Tibial nerve (tissue), 4 donors: ENCODE data around the gene CIART. TPM values are rescaled to one million over a fixed set of nuclear protein-coding genes. Genes with fewer than 3 reads are reported as not detected.
"Not testable (repeated sequence)": the region's sequence is repeated elsewhere in the genome, so short reads cannot be mapped to it uniquely, and the experiment has no call there.

Experiments used
- DNase-seq, 2 donors: peaks; one replicate each; pipeline ENCODE4 v3.0.0-alpha.2; 2019; ENCODE audit warnings: low spot score in 2 of 2
- H3K27ac ChIP-seq, 4 donors: fragments of 200-600 bp; sonication (generic) in 3 of 4; one replicate each; pipeline ENCODE4 v1.5.1; 2017 to 2019; ENCODE audit warnings: mild to moderate bottlenecking in 1 of 4
- H3K27me3 ChIP-seq, 2 donors: fragments of 200-600 bp; sonication (generic) in 1 of 2; one replicate each; pipeline versions ENCODE4 v1.5.1 to v1.6.0; 2017 to 2019
- H3K36me3 ChIP-seq, 3 donors: fragments of 200-600 bp; sonication (generic); one replicate each; pipeline ENCODE4 v1.5.1; 2018 to 2019
- H3K4me1 ChIP-seq, 4 donors: fragments of 200-600 bp; sonication (generic) in 3 of 4; one replicate each; pipeline ENCODE4 v1.5.1; 2017 to 2019
- H3K4me3 ChIP-seq, 4 donors: fragments of 200-600 bp; sonication (generic) in 3 of 4; one replicate each; pipeline ENCODE4 v1.5.1; 2017 to 2019; ENCODE audit warnings: mild to moderate bottlenecking in 1 of 4, moderate library complexity in 1 of 4
- H3K9me3 ChIP-seq, 4 donors: fragments of 200-600 bp; sonication (generic) in 3 of 4; one replicate each; pipeline ENCODE4 v1.5.1; 2017 to 2019
- CTCF ChIP-seq, 5 experiments: fragments of 200-600 bp in 3 of 5; fragments of 450-650 bp in 2 of 5; sonication (generic) in 3 of 5; IDR thresholded peaks; one replicate each; pipeline ENCODE4 v1.5.1; 2016 to 2019; ENCODE audit warnings: antibody characterized with exemption in 5 of 5, mild to moderate bottlenecking in 3 of 5, moderate library complexity in 2 of 5
- EP300 ChIP-seq, 2 donors: sonication (generic); formaldehyde crosslinking; IDR thresholded peaks; one replicate each; pipeline ENCODE4 v1.6.1; 2017; ENCODE audit warnings: antibody characterized with exemption in 2 of 2, mild to moderate bottlenecking in 1 of 2
- POLR2A ChIP-seq, 2 donors: fragments of 450-650 bp; IDR thresholded peaks; one replicate each; pipeline ENCODE4 v1.6.1; 2017; ENCODE audit warnings: antibody characterized with exemption in 2 of 2, mild to moderate bottlenecking in 2 of 2, moderate library complexity in 2 of 2
- WGBS, 2 donors: methylation state at CpG; one replicate each; pipeline ENCODE4 v1.1.5; 2018; 5-methylcytosine and 5-hydroxymethylcytosine counted together
- total RNA-seq, 4 donors: library from RNA; depleted of rRNA; stranded (reverse); fragments of >200 nt; gene quantifications; one replicate each; pipeline ENCODE4 v1.1.0, GENCODE V29; 2016

Gene CIART
- total RNA-seq, result 10 to 100 TPM in 1 of 4 donors, 1 to 10 TPM in 3; 2.7 to 12.8 (median 6.4) TPM

- DNase-seq, result peak; percentile 92 to 96
- peaks cover 0 to 26% (median 9%) of the 10 kb centered on the region in 4 donors for H3K4me1 ChIP-seq
Measured at GRCh38 chr1:150281758-150282557, at the start of gene CIART. CIART (plus strand) TSS chr1:150282554; CDS start chr1:150283268, 714 bp downstream.

GRCh38 chr1:150232921-150233320 lies 49.4 kb upstream of the CIART start:
- peaks cover 0 to 32% (median 6%) of the 10 kb centered on the region in 3 donors for H3K36me3 ChIP-seq
- not testable (repeated sequence) for H3K27me3 ChIP-seq, H3K9me3 ChIP-seq, DNase-seq, H3K4me3 ChIP-seq
- H3K27ac ChIP-seq, result peak overlapping the region in 3 of 4 donors; percentile 98 to 100 (median 99)
- WGBS, 2 donors, result 94 to 95% methylated on average over 10 of the region's 10 CpGs
- peaks cover 0 to 20% (median 10%) of the 10 kb centered on the region in 4 donors for H3K4me1 ChIP-seq

More at GRCh38 chr1:150281758-150282557, at the start of gene CIART:
- Histone ChIP-seq H3K36me3 (peaks cover 0 to 24% (median 0%) of the 10 kb centered on the region in 3 donors), H3K27me3 (no peaks in the 10 kb centered on the region), H3K9me3 (no peaks in the 10 kb centered on the region), H3K27ac (peak within 1 kb of the TSS; percentile 78 to 90 (median 88)), H3K4me3 (peak within 1 kb of the TSS; percentile 40 to 68 (median 54))
- 1% methylated on average over 44 to 46 of the region's 46 CpGs for WGBS, 2 donors
- TF ChIP-seq POLR2A (IDR thresholded peaks at IDR 0.05) (no peak), CTCF (IDR thresholded peaks at IDR 0.05) (no peak), EP300 (IDR thresholded peaks at IDR 0.05) (peak; percentile 60 to 84)

GRCh38 chr1:150233359-150234308 lies 48.7 kb upstream of the CIART start:
- no peak for DNase-seq
- TF ChIP-seq EP300 (IDR thresholded peaks at IDR 0.05) (no peak), CTCF (IDR thresholded peaks at IDR 0.05) (no peak), POLR2A (IDR thresholded peaks at IDR 0.05) (no peak)
- H3K27ac ChIP-seq, result peak overlapping the region; percentile 94 to 100 (median 98)
- peak overlapping the region; percentile 62 to 100 (median 83) for H3K4me3 ChIP-seq
- no peaks in the 10 kb centered on the region for H3K9me3 ChIP-seq
- WGBS, 2 donors, result 9 to 11% methylated on average over 15 of the region's 15 CpGs
- H3K36me3 ChIP-seq, result peaks cover 0 to 24% (median 2%) of the 10 kb centered on the region in 3 donors
- peaks cover 0 to 20% (median 10%) of the 10 kb centered on the region in 4 donors for H3K4me1 ChIP-seq
- H3K27me3 ChIP-seq, result no peaks in the 10 kb centered on the region

- DNase-seq, result peak in 1 of 2 donors; percentile 25
- Histone ChIP-seq H3K36me3 (peaks cover 0 to 20% (median 0%) of the 10 kb centered on the region in 3 donors), H3K4me1 (peaks cover 0 to 20% (median 10%) of the 10 kb centered on the region in 4 donors), H3K4me3 (peak overlapping the region; percentile 62 to 100 (median 83)), H3K27ac (peak overlapping the region; percentile 94 to 100 (median 98)), H3K9me3 (no peaks in the 10 kb centered on the region), H3K27me3 (no peaks in the 10 kb centered on the region)
- 1% methylated on average over 9 of the region's 9 CpGs for WGBS, 2 donors
- TF ChIP-seq EP300 (IDR thresholded peaks at IDR 0.05), result no peak
- no peak for TF ChIP-seq POLR2A (IDR thresholded peaks at IDR 0.05)
- no peak for TF ChIP-seq CTCF (IDR thresholded peaks at IDR 0.05)
Measured at GRCh38 chr1:150234309-150234565, 48.1 kb upstream of the CIART start.

- peak; percentile 63 to 73 for DNase-seq
- H3K9me3 ChIP-seq, result no peaks in the 10 kb centered on the region
- H3K27me3 ChIP-seq, result no peaks in the 10 kb centered on the region
- H3K36me3 ChIP-seq, result peaks cover 0 to 15% (median 0%) of the 10 kb centered on the region in 3 donors
- H3K27ac ChIP-seq, result peak overlapping the region; percentile 94 to 100 (median 98)
- TF ChIP-seq POLR2A (IDR thresholded peaks at IDR 0.05) (peak in 1 of 2 donors; percentile 62), EP300 (IDR thresholded peaks at IDR 0.05) (peak; percentile 28 to 91), CTCF (IDR thresholded peaks at IDR 0.05) (no peak)
- peaks cover 0 to 20% (median 10%) of the 10 kb centered on the region in 4 donors for H3K4me1 ChIP-seq
- WGBS, 2 donors, result 0% methylated on average over 48 to 59 of the region's 78 CpGs
- H3K4me3 ChIP-seq, result peak overlapping the region; percentile 62 to 100 (median 83)
Measured at GRCh38 chr1:150234566-150235293, 47.6 kb upstream of the CIART start.
